Astrocyte (in vitro differentiated cells and primary cell): ENCODE measurements around the gene CALHM2.

Experiments used
- CTCF ChIP-seq: IDR thresholded peaks from 2 replicates; pipeline ENCODE4 v1.5.1; 2011; ENCODE audit warnings: low read depth, mild to moderate bottlenecking, inconsistent platforms, low read length, moderate library complexity; ENCODE audit not compliant: insufficient read depth
- EZH2 ChIP-seq: IDR thresholded peaks from 2 replicates; pipeline ENCODE4 v1.6.1; 2012; ENCODE audit warnings: mild to moderate bottlenecking, low read length, inconsistent platforms; ENCODE audit not compliant: insufficient read depth

GRCh38 chr10:103447187-103447586 lies 5.0 kb downstream of the CALHM2 start:
- no peak for TF ChIP-seq CTCF
- no peak for TF ChIP-seq EZH2
